IMR-90 (cell line): ENCODE data around the gene SLC25A26. TPM values are rescaled to one million over a fixed set of nuclear protein-coding genes. Genes with fewer than 3 reads are reported as not detected.

Experiments
- ATAC-seq: fragments of 200-7000 bp; cut with Tn5 transposase; 2 replicates; pipeline ENCODE4 v1.9.1; 2020; ENCODE audit warnings: low read depth, mild to moderate bottlenecking, moderate library complexity
- BruUV-seq: library from RNA; stranded (reverse); fragments of 400-500 nt; replicated peaks from 2 replicates; lab custom pipeline; 2021; lab: Mats Ljungman, UMichigan
- CTCF ChIA-PET: fragments of 300-600 bp; formaldehyde crosslinking; extraction: SDS; loops from one replicate; lab custom pipeline; 2021; ENCODE audit warnings: antibody characterized with exemption; lab: Yijun Ruan, JAX
- POLR2A ChIA-PET: fragments of 300-600 bp; sonication (Branson Sonifier 250); formaldehyde crosslinking; loops from one replicate; lab custom pipeline; 2022; ENCODE audit warnings: antibody characterized with exemption; ENCODE audit not compliant: unreplicated experiment; lab: Charles Lee
- DNase-seq: peaks from one replicate; pipeline ENCODE4 v3.0.0; 2013
- H2AFZ ChIP-seq: replicated peaks from 2 replicates; pipeline ENCODE3; 2013; ENCODE audit warnings: low read length, mild to moderate bottlenecking; ENCODE audit not compliant: poor library complexity
- H2AK5ac ChIP-seq: 2 replicates; pipeline ENCODE4 v1.6.1; 2013; ENCODE audit warnings: low read depth, low read length, inconsistent platforms
- H2AK9ac ChIP-seq: replicated peaks from 2 replicates; pipeline ENCODE3; 2013; ENCODE audit warnings: mild to moderate bottlenecking, low read depth, low read length, moderate library complexity; ENCODE audit not compliant: poor library complexity
- H2BK120ac ChIP-seq: 2 replicates; pipeline ENCODE4 v1.6.1; 2013; ENCODE audit warnings: low read depth, low read length, inconsistent platforms
- H2BK15ac ChIP-seq: 3 replicates; pipeline ENCODE4 v1.6.1; 2013; ENCODE audit warnings: low read depth, low read length, inconsistent platforms
- H2BK20ac ChIP-seq: 2 replicates; pipeline ENCODE4 v1.6.1; 2013; ENCODE audit warnings: low read depth, mild to moderate bottlenecking, inconsistent platforms, low read length, moderate library complexity
- H2BK5ac ChIP-seq: 2 replicates; pipeline ENCODE4 v1.6.1; 2013; ENCODE audit warnings: mild to moderate bottlenecking, low read depth, low read length, inconsistent platforms; ENCODE audit not compliant: poor library complexity, severe bottlenecking
- H3K14ac ChIP-seq: replicated peaks from 2 replicates; pipeline ENCODE4 v1.6.1; 2013; ENCODE audit warnings: low read depth, low read length, inconsistent platforms
- H3K18ac ChIP-seq: 2 replicates; pipeline ENCODE4 v1.6.1; 2013; ENCODE audit warnings: low read depth, low read length, control low read depth
- H3K23ac ChIP-seq: 2 replicates; pipeline ENCODE4 v1.6.1; 2013; ENCODE audit warnings: low read depth, low read length, inconsistent platforms
- H3K27ac ChIP-seq: 2 replicates; pipeline ENCODE4 v1.5.1; 2013; ENCODE audit warnings: mild to moderate bottlenecking, control low read depth, low read length; ENCODE audit not compliant: insufficient read depth
- H3K27me3 ChIP-seq: 2 replicates; pipeline ENCODE4 v1.6.1; 2013; ENCODE audit warnings: low read length; ENCODE audit not compliant: control insufficient read depth, insufficient read depth
- H3K36me3 ChIP-seq: 2 replicates; pipeline ENCODE4 v1.6.1; 2013; ENCODE audit warnings: low read length, mixed read lengths; ENCODE audit not compliant: control insufficient read depth, insufficient read depth
- H3K4ac ChIP-seq: 2 replicates; pipeline ENCODE4 v1.6.1; 2013; ENCODE audit warnings: low read depth, low read length, inconsistent platforms
- H3K4me1 ChIP-seq: 2 replicates; pipeline ENCODE4 v1.6.1; 2013; ENCODE audit warnings: low read length, mixed read lengths; ENCODE audit not compliant: control insufficient read depth, insufficient read depth
- H3K4me2 ChIP-seq: 2 replicates; pipeline ENCODE4 v1.6.1; 2013; ENCODE audit warnings: low read depth, mild to moderate bottlenecking, control low read depth, low read length, moderate library complexity
- H3K4me3 ChIP-seq: 2 replicates; pipeline ENCODE4 v1.5.1; 2013; ENCODE audit warnings: low read depth, mild to moderate bottlenecking, control low read depth, low read length, moderate library complexity; ENCODE audit not compliant: insufficient read depth
- H3K56ac ChIP-seq: 2 replicates; pipeline ENCODE4 v1.6.1; 2013; ENCODE audit warnings: low read length, inconsistent platforms; ENCODE audit not compliant: insufficient read depth; ENCODE audit errors: extremely low read depth
- H3K79me1 ChIP-seq, 2 experiments: 2 replicates each; pipeline ENCODE4 v1.6.1; 2013; ENCODE audit warnings: low read length in 2 of 2, inconsistent platforms in 1 of 2, low read depth in 1 of 2
- H3K9ac ChIP-seq: 2 replicates; pipeline ENCODE4 v1.6.1; 2013; ENCODE audit warnings: low read depth, low read length, control low read depth
- H3K9me1 ChIP-seq: 2 replicates; pipeline ENCODE4 v1.6.1; 2013; ENCODE audit warnings: low read length, inconsistent platforms; ENCODE audit not compliant: insufficient read depth
- H3K9me3 ChIP-seq: 2 replicates; pipeline ENCODE4 v1.6.1; 2013; ENCODE audit warnings: low read length; ENCODE audit not compliant: control insufficient read depth, insufficient read depth
- H4K20me1 ChIP-seq: 2 replicates; pipeline ENCODE4 v1.6.1; 2013; ENCODE audit warnings: low read length, inconsistent platforms; ENCODE audit not compliant: insufficient read depth
- H4K5ac ChIP-seq: 2 replicates; pipeline ENCODE4 v1.6.1; 2013; ENCODE audit warnings: mild to moderate bottlenecking, low read depth, low read length, control low read depth
- H4K8ac ChIP-seq, 2 experiments: 2 replicates each; pipeline ENCODE4 v1.6.1; 2013; ENCODE audit warnings: low read depth in 2 of 2, low read length in 2 of 2, control low read depth in 1 of 2, inconsistent platforms in 1 of 2
- H4K91ac ChIP-seq: 2 replicates; pipeline ENCODE4 v1.6.1; 2013; ENCODE audit warnings: low read depth, low read length, inconsistent platforms; ENCODE audit not compliant: insufficient read depth
- CEBPB ChIP-seq: IDR thresholded peaks from 2 replicates; pipeline ENCODE4 v1.6.1; 2012; ENCODE audit warnings: low read depth, low read length, improper control_type of control experiment
- FOS ChIP-seq: fragments of 150-350 bp; IDR thresholded peaks from 2 replicates; pipeline ENCODE4 v1.6.1; 2016; ENCODE audit warnings: low read depth, low read length
- WGBS, 2 experiments: methylation state at CpG; one replicate each; pipeline versions ENCODE4 v1.1.5 to v1.1.7; 2013; ENCODE audit warnings: missing lambda C conversion rate in 2 of 2; ENCODE audit not compliant: insufficient read length in 1 of 2; ENCODE audit errors: extremely low coverage in 2 of 2; 5-methylcytosine and 5-hydroxymethylcytosine counted together
- dilution Hi-C: fragments of 300-500 bp; cut with HindIII; formaldehyde crosslinking; loops from one replicate; pipeline ENCODE4 v1.14.3; 2018; ENCODE audit warnings: low sequenced_read_pairs; ENCODE audit not compliant: unreplicated experiment
- in situ Hi-C: fragments of 300-500 bp; cut with MboI; formaldehyde crosslinking; loops from 3 replicates; pipeline ENCODE4 v1.14.3; 2019; ENCODE audit warnings: low sequenced_read_pairs, inconsistent platforms, mixed read lengths
- intact Hi-C: fragments of 100-400 bp; cut with micrococcal nuclease; formaldehyde crosslinking; loops from 2 replicates; pipeline ENCODE4 v1.10.0; 2022
- polyA plus RNA-seq, 3 experiments: library from polyadenylated mRNA; depleted of rRNA; stranded (reverse); fragments of >200 nt; gene quantifications; 2 replicates each; pipeline ENCODE4 v1.2.3, GENCODE V29; 2012; ENCODE audit warnings: low replicate concordance in 1 of 3
- total RNA-seq: library from RNA; depleted of rRNA; stranded (reverse); fragments of >200 nt; gene quantifications from 2 replicates; pipeline ENCODE4 v1.2.3, GENCODE V29; 2012

The SLC25A26 gene
- total and polyA plus RNA-seq, 2 of the 4 experiments (the other 2 are of a cell fraction) = 10.9 to 12.7 TPM

DNA sequence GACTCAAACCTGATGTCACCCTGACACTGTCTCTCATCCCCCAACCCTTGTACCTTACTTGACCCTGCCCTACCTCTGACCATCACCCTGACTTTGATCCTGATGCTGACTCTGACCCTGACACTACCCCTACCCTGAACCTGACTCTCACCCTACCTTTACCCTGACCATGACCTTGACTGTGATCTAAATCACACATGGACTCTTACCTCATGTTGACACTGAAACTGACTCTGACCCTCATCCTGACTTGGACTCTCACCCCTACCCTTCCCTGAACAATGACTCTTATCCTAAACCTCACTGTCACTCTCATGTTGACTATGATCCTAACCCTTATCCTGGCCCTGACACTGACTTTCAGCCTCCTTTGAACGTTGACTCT, 21.7 kb upstream of the SLC25A26 start:
- Histone ChIP-seq H3K27me3 (peaks cover 3% of the 10 kb centered on the region), H3K23ac (no peak overlapping the region), H2BK20ac (no peak overlapping the region), H2AFZ (no peak overlapping the region), H3K4me1 (no peaks in the 10 kb centered on the region), H3K56ac (no peak overlapping the region), H4K20me1 (no peaks in the 10 kb centered on the region), H3K27ac (no peak overlapping the region), H2BK5ac (no peak overlapping the region), H3K4me3 (no peak overlapping the region), H3K79me1 (no peaks in the 10 kb centered on the region), H3K4me2 (no peak overlapping the region), H3K14ac (no peak overlapping the region), H3K36me3 (no peaks in the 10 kb centered on the region), H4K91ac (no peak overlapping the region), H3K9ac (no peak overlapping the region), H2AK9ac (peak overlapping the region; percentile 50), H2BK15ac (no peak overlapping the region), H3K18ac (no peak overlapping the region), H3K9me1 (peaks cover 14% of the 10 kb centered on the region), H3K9me3 (no peaks in the 10 kb centered on the region), H2AK5ac (no peak overlapping the region), H4K8ac (no peak overlapping the region), H3K4ac (no peak overlapping the region), H2BK120ac (no peak overlapping the region), H4K5ac (no peak overlapping the region)
- ATAC-seq (no peak), DNase-seq (no peak)
- ChIA-PET CTCF (no interaction called here), POLR2A (no interaction called here)
- BruUV-seq = no TSS peak
- in situ Hi-C loops = loop anchor here (5.0 to 25.0 kb wide), 4 partner anchors 412 to 1662 kb away; no protein-coding TSS in a partner anchor
- intact Hi-C loops = no loop called here
- TF ChIP-seq FOS (no peak), CEBPB (no peak)
- dilution Hi-C loops = no loop called here
- 100% methylated on average over 1 of the region's 1 CpG; no CpG with 5 or more reads in 1 of the 2 experiments for whole genome bisulfite sequencing, 2 experiments
